ENCODE data around the gene NCKAP5. TPM values are rescaled to one million over a fixed set of nuclear protein-coding genes. Genes with fewer than 3 reads are reported as not detected.

The NCKAP5 gene
- polyA plus RNA-seq, 2 donors, result 2.2 to 3.0 TPM

- no peaks in the 10 kb centered on the region for H3K27me3 ChIP-seq (ENCODE audit: control insufficient read depth in 1 of 2, insufficient read depth in 2 of 2, low read length in 2 of 2)
- no peak overlapping the region for H3K4me3 ChIP-seq (ENCODE audit: low read depth in 1 of 2, low read length in 2 of 2)
- 91% methylated on average over 1 of the region's 1 CpG for WGBS, 2 donors
- no peaks in the 10 kb centered on the region for H3K36me3 ChIP-seq (ENCODE audit: control insufficient read depth in 2 of 2, insufficient read depth in 2 of 2, low read length in 1 of 2)
- no peaks in the 10 kb centered on the region for H3K9me3 ChIP-seq (ENCODE audit: control insufficient read depth in 2 of 2, insufficient read depth in 1 of 2, low read depth in 1 of 2, low read length in 1 of 2)
- no peaks in the 10 kb centered on the region for H3K4me1 ChIP-seq (ENCODE audit: control insufficient read depth in 2 of 2, insufficient read depth in 2 of 2, low read length in 1 of 2)
- no peak overlapping the region for H3K27ac ChIP-seq (ENCODE audit: low read depth in 2 of 2, low read length in 1 of 2)
Observed at GRCh38 chr2:133140620-133141019, 427.6 kb downstream of the NCKAP5 start.

GRCh38 chr2:133139847-133140533, 428.3 kb downstream of the NCKAP5 start:
- WGBS, 2 donors, result 63 to 66% methylated on average over 4 of the region's 4 CpGs
- H3K4me1 ChIP-seq (ENCODE audit: control insufficient read depth in 2 of 2, insufficient read depth in 2 of 2, low read length in 1 of 2), result no peaks in the 10 kb centered on the region
- H3K4me3 ChIP-seq (ENCODE audit: low read depth in 1 of 2, low read length in 2 of 2), result no peak overlapping the region
- H3K9me3 ChIP-seq (ENCODE audit: control insufficient read depth in 2 of 2, insufficient read depth in 1 of 2, low read depth in 1 of 2, low read length in 1 of 2), result no peaks in the 10 kb centered on the region
- H3K36me3 ChIP-seq (ENCODE audit: control insufficient read depth in 2 of 2, insufficient read depth in 2 of 2, low read length in 1 of 2), result no peaks in the 10 kb centered on the region
- H3K27me3 ChIP-seq (ENCODE audit: control insufficient read depth in 1 of 2, insufficient read depth in 2 of 2, low read length in 2 of 2), result no peaks in the 10 kb centered on the region
- no peak overlapping the region for H3K27ac ChIP-seq (ENCODE audit: low read depth in 2 of 2, low read length in 1 of 2)

- no peaks in the 10 kb centered on the region for H3K27me3 ChIP-seq (ENCODE audit: control insufficient read depth in 1 of 2, insufficient read depth in 2 of 2, low read length in 2 of 2)
- H3K27ac ChIP-seq (ENCODE audit: low read depth in 2 of 2, low read length in 1 of 2), result peak overlapping the region; percentile 15 to 49
- WGBS, 2 donors, result 69 to 86% methylated on average over 4 of the region's 4 CpGs
Observed at GRCh38 chr2:133138693-133139092, 429.6 kb downstream of the NCKAP5 start.

GRCh38 chr2:133135035-133135654, 433.1 kb downstream of the NCKAP5 start:
- H3K4me1 ChIP-seq (ENCODE audit: control insufficient read depth in 2 of 2, insufficient read depth in 2 of 2, low read length in 1 of 2), result no peaks in the 10 kb centered on the region
- WGBS, 2 donors, result 81 to 84% methylated on average over 10 of the region's 10 CpGs
- H3K4me3 ChIP-seq (ENCODE audit: low read depth in 1 of 2, low read length in 2 of 2), result no peak overlapping the region
- no peaks in the 10 kb centered on the region for H3K36me3 ChIP-seq (ENCODE audit: control insufficient read depth in 2 of 2, insufficient read depth in 2 of 2, low read length in 1 of 2)
- H3K9me3 ChIP-seq (ENCODE audit: control insufficient read depth in 2 of 2, insufficient read depth in 1 of 2, low read depth in 1 of 2, low read length in 1 of 2), result no peaks in the 10 kb centered on the region
- no peak overlapping the region for H3K27ac ChIP-seq (ENCODE audit: low read depth in 2 of 2, low read length in 1 of 2)
- no peaks in the 10 kb centered on the region for H3K27me3 ChIP-seq (ENCODE audit: control insufficient read depth in 1 of 2, insufficient read depth in 2 of 2, low read length in 2 of 2)

More at GRCh38 chr2:133138693-133139092, 429.6 kb downstream of the NCKAP5 start:
- no peaks in the 10 kb centered on the region for H3K36me3 ChIP-seq (ENCODE audit: control insufficient read depth in 2 of 2, insufficient read depth in 2 of 2, low read length in 1 of 2)
- no peaks in the 10 kb centered on the region for H3K9me3 ChIP-seq (ENCODE audit: control insufficient read depth in 2 of 2, insufficient read depth in 1 of 2, low read depth in 1 of 2, low read length in 1 of 2)
- no peaks in the 10 kb centered on the region for H3K4me1 ChIP-seq (ENCODE audit: control insufficient read depth in 2 of 2, insufficient read depth in 2 of 2, low read length in 1 of 2)
- H3K4me3 ChIP-seq (ENCODE audit: low read depth in 1 of 2, low read length in 2 of 2), result no peak overlapping the region

- WGBS, 2 donors, result 61 to 73% methylated on average over 3 of the region's 3 CpGs
- Histone ChIP-seq H3K27ac (ENCODE audit: low read depth in 2 of 2, low read length in 1 of 2) (no peak overlapping the region), H3K4me1 (ENCODE audit: control insufficient read depth in 2 of 2, insufficient read depth in 2 of 2, low read length in 1 of 2) (no peaks in the 10 kb centered on the region), H3K9me3 (ENCODE audit: control insufficient read depth in 2 of 2, insufficient read depth in 1 of 2, low read depth in 1 of 2, low read length in 1 of 2) (no peaks in the 10 kb centered on the region), H3K36me3 (ENCODE audit: control insufficient read depth in 2 of 2, insufficient read depth in 2 of 2, low read length in 1 of 2) (no peaks in the 10 kb centered on the region), H3K4me3 (ENCODE audit: low read depth in 1 of 2, low read length in 2 of 2) (no peak overlapping the region), H3K27me3 (ENCODE audit: control insufficient read depth in 1 of 2, insufficient read depth in 2 of 2, low read length in 2 of 2) (no peaks in the 10 kb centered on the region)
Observed at GRCh38 chr2:133130548-133131246, 437.6 kb downstream of the NCKAP5 start.

GRCh38 chr2:133124446-133124845, 443.8 kb downstream of the NCKAP5 start:
- Histone ChIP-seq H3K4me3 (ENCODE audit: low read depth in 1 of 2, low read length in 2 of 2) (no peak overlapping the region), H3K9me3 (ENCODE audit: control insufficient read depth in 2 of 2, insufficient read depth in 1 of 2, low read depth in 1 of 2, low read length in 1 of 2) (no peaks in the 10 kb centered on the region), H3K27me3 (ENCODE audit: control insufficient read depth in 1 of 2, insufficient read depth in 2 of 2, low read length in 2 of 2) (no peaks in the 10 kb centered on the region), H3K36me3 (ENCODE audit: control insufficient read depth in 2 of 2, insufficient read depth in 2 of 2, low read length in 1 of 2) (no peaks in the 10 kb centered on the region), H3K27ac (ENCODE audit: low read depth in 2 of 2, low read length in 1 of 2) (no peak overlapping the region), H3K4me1 (ENCODE audit: control insufficient read depth in 2 of 2, insufficient read depth in 2 of 2, low read length in 1 of 2) (no peaks in the 10 kb centered on the region)
- 70 to 82% methylated on average over 5 of the region's 5 CpGs for WGBS, 2 donors

- WGBS, 2 donors, result 78 to 95% methylated on average over 5 of the region's 5 CpGs
- Histone ChIP-seq H3K4me1 (ENCODE audit: control insufficient read depth in 2 of 2, insufficient read depth in 2 of 2, low read length in 1 of 2) (no peaks in the 10 kb centered on the region), H3K36me3 (ENCODE audit: control insufficient read depth in 2 of 2, insufficient read depth in 2 of 2, low read length in 1 of 2) (no peaks in the 10 kb centered on the region), H3K27me3 (ENCODE audit: control insufficient read depth in 1 of 2, insufficient read depth in 2 of 2, low read length in 2 of 2) (no peaks in the 10 kb centered on the region), H3K4me3 (ENCODE audit: low read depth in 1 of 2, low read length in 2 of 2) (no peak overlapping the region), H3K27ac (ENCODE audit: low read depth in 2 of 2, low read length in 1 of 2) (no peak overlapping the region), H3K9me3 (ENCODE audit: control insufficient read depth in 2 of 2, insufficient read depth in 1 of 2, low read depth in 1 of 2, low read length in 1 of 2) (no peaks in the 10 kb centered on the region)
Observed at GRCh38 chr2:133123904-133124303, 444.4 kb downstream of the NCKAP5 start.

- WGBS, 2 donors, result 98 to 100% methylated on average over 1 of the region's 1 CpG
- no peaks in the 10 kb centered on the region for H3K36me3 ChIP-seq (ENCODE audit: control insufficient read depth in 2 of 2, insufficient read depth in 2 of 2, low read length in 1 of 2)
- no peaks in the 10 kb centered on the region for H3K4me1 ChIP-seq (ENCODE audit: control insufficient read depth in 2 of 2, insufficient read depth in 2 of 2, low read length in 1 of 2)
- H3K27ac ChIP-seq (ENCODE audit: low read depth in 2 of 2, low read length in 1 of 2), result no peak overlapping the region
- H3K27me3 ChIP-seq (ENCODE audit: control insufficient read depth in 1 of 2, insufficient read depth in 2 of 2, low read length in 2 of 2), result no peaks in the 10 kb centered on the region
- H3K9me3 ChIP-seq (ENCODE audit: control insufficient read depth in 2 of 2, insufficient read depth in 1 of 2, low read depth in 1 of 2, low read length in 1 of 2), result no peaks in the 10 kb centered on the region
- H3K4me3 ChIP-seq (ENCODE audit: low read depth in 1 of 2, low read length in 2 of 2), result no peak overlapping the region
Observed at GRCh38 chr2:133123393-133123792, 444.9 kb downstream of the NCKAP5 start.

- no peak overlapping the region for H3K27ac ChIP-seq (ENCODE audit: low read depth in 2 of 2, low read length in 1 of 2)
- no peaks in the 10 kb centered on the region for H3K27me3 ChIP-seq (ENCODE audit: control insufficient read depth in 1 of 2, insufficient read depth in 2 of 2, low read length in 2 of 2)
- no peaks in the 10 kb centered on the region for H3K9me3 ChIP-seq (ENCODE audit: control insufficient read depth in 2 of 2, insufficient read depth in 1 of 2, low read depth in 1 of 2, low read length in 1 of 2)
- H3K4me1 ChIP-seq (ENCODE audit: control insufficient read depth in 2 of 2, insufficient read depth in 2 of 2, low read length in 1 of 2), result no peaks in the 10 kb centered on the region
- no peaks in the 10 kb centered on the region for H3K36me3 ChIP-seq (ENCODE audit: control insufficient read depth in 2 of 2, insufficient read depth in 2 of 2, low read length in 1 of 2)
- 38 to 40% methylated on average over 1 of the region's 1 CpG for WGBS, 2 donors
- H3K4me3 ChIP-seq (ENCODE audit: low read depth in 1 of 2, low read length in 2 of 2), result no peak overlapping the region
Observed at GRCh38 chr2:133122529-133122928, 445.7 kb downstream of the NCKAP5 start.

Data from esophagus (tissue), 2 donors.